ENCODE data around the gene METTL25. TPM values are rescaled to one million over a fixed set of nuclear protein-coding genes. Genes with fewer than 3 reads are reported as not detected.

METTL25 gene
- total RNA-seq, 4 donors from 2014 or later: 11.4 to 24.7 (median 20.0) TPM

GRCh38 chr12:82475211-82475610, 116.9 kb downstream of the METTL25 start:
- TF ChIP-seq CTCF (IDR thresholded peaks at IDR 0.05) (no peak), POLR2A (IDR thresholded peaks at IDR 0.05) (no peak)
- H3K9me3 ChIP-seq: no peaks in the 10 kb centered on the region
- H3K36me3 ChIP-seq: no peaks in the 10 kb centered on the region
- no peak overlapping the region for H3K4me3 ChIP-seq
- H3K4me1 ChIP-seq: no peaks in the 10 kb centered on the region
- no peak for DNase-seq
- no peaks in the 10 kb centered on the region for H3K27me3 ChIP-seq
- H3K27ac ChIP-seq: no peak overlapping the region

- H3K27me3 ChIP-seq: no peaks in the 10 kb centered on the region
- no peak overlapping the region for H3K4me3 ChIP-seq
- DNase-seq: no peak
Measured at GRCh38 chr12:82476511-82476910, 118.2 kb downstream of the METTL25 start.

GRCh38 chr12:82479511-82479910, 121.2 kb downstream of the METTL25 start:
- no peak for DNase-seq
- no peak for TF ChIP-seq POLR2A (IDR thresholded peaks at IDR 0.05)
- no peak for TF ChIP-seq CTCF (IDR thresholded peaks at IDR 0.05)
- no peak overlapping the region for H3K4me3 ChIP-seq
- no peak overlapping the region for H3K27ac ChIP-seq
- H3K9me3 ChIP-seq: no peaks in the 10 kb centered on the region
- H3K27me3 ChIP-seq: no peaks in the 10 kb centered on the region
- no peaks in the 10 kb centered on the region for H3K4me1 ChIP-seq
- H3K36me3 ChIP-seq: no peaks in the 10 kb centered on the region

More at GRCh38 chr12:82476511-82476910, 118.2 kb downstream of the METTL25 start:
- no peaks in the 10 kb centered on the region for H3K36me3 ChIP-seq
- no peaks in the 10 kb centered on the region for H3K9me3 ChIP-seq
- no peak for TF ChIP-seq CTCF (IDR thresholded peaks at IDR 0.05)
- no peak overlapping the region for H3K27ac ChIP-seq
- H3K4me1 ChIP-seq: no peaks in the 10 kb centered on the region

GRCh38 chr12:82480606-82481005, 122.3 kb downstream of the METTL25 start:
- Histone ChIP-seq H3K36me3 (no peaks in the 10 kb centered on the region), H3K9me3 (no peaks in the 10 kb centered on the region), H3K4me3 (no peak overlapping the region), H3K27ac (no peak overlapping the region), H3K27me3 (no peaks in the 10 kb centered on the region), H3K4me1 (no peaks in the 10 kb centered on the region)
- no peak for DNase-seq
- no peak for TF ChIP-seq POLR2A (IDR thresholded peaks at IDR 0.05)
- TF ChIP-seq CTCF (IDR thresholded peaks at IDR 0.05): no peak

- Histone ChIP-seq H3K27me3 (no peaks in the 10 kb centered on the region), H3K4me3 (no peak overlapping the region)
- TF ChIP-seq CTCF (IDR thresholded peaks at IDR 0.05): no peak
- no peak for TF ChIP-seq POLR2A (IDR thresholded peaks at IDR 0.05)
Measured at GRCh38 chr12:82481954-82482353, 123.6 kb downstream of the METTL25 start.

More at GRCh38 chr12:82481954-82482353, 123.6 kb downstream of the METTL25 start:
- DNase-seq: no peak
- H3K36me3 ChIP-seq: no peaks in the 10 kb centered on the region
- no peaks in the 10 kb centered on the region for H3K4me1 ChIP-seq
- H3K9me3 ChIP-seq: no peaks in the 10 kb centered on the region
- no peak overlapping the region for H3K27ac ChIP-seq
